Suprapubic skin (tissue), 4 donors: ENCODE data around the gene CSPG4. TPM values are rescaled to one million over a fixed set of nuclear protein-coding genes. Genes with fewer than 3 reads are reported as not detected.

Experiments used
- DNase-seq, 2 donors: peaks; one replicate each; pipeline ENCODE4 v3.0.0-alpha.2; 2019; ENCODE audit warnings: low spot score in 2 of 2
- H3K27ac ChIP-seq: fragments of 200-600 bp; sonication (generic); one replicate; pipeline ENCODE4 v1.5.1; 2019
- H3K27me3 ChIP-seq: fragments of 200-600 bp; sonication (generic); one replicate; pipeline ENCODE4 v1.5.1; 2019
- H3K36me3 ChIP-seq: fragments of 200-600 bp; sonication (generic); one replicate; pipeline ENCODE4 v1.5.1; 2019
- H3K4me1 ChIP-seq: fragments of 200-600 bp; sonication (generic); one replicate; pipeline ENCODE4 v1.5.1; 2019
- H3K4me3 ChIP-seq: fragments of 200-600 bp; sonication (generic); one replicate; pipeline ENCODE4 v1.5.1; 2019; ENCODE audit warnings: mild to moderate bottlenecking
- H3K9me3 ChIP-seq: fragments of 200-600 bp; sonication (generic); one replicate; pipeline ENCODE4 v1.5.1; 2019
- EP300 ChIP-seq: sonication (generic); formaldehyde crosslinking; IDR thresholded peaks from one replicate; pipeline ENCODE4 v1.6.1; 2017; ENCODE audit warnings: antibody characterized with exemption
- POLR2A ChIP-seq, 2 donors: fragments of 450-650 bp; IDR thresholded peaks; one replicate each; pipeline ENCODE4 v1.6.1; 2017; ENCODE audit warnings: antibody characterized with exemption in 2 of 2, mild to moderate bottlenecking in 2 of 2, moderate library complexity in 2 of 2
- POLR2AphosphoS5 ChIP-seq, 3 donors: sonication (generic); formaldehyde crosslinking; IDR thresholded peaks; one replicate each; pipeline ENCODE4 v1.6.1; 2017; ENCODE audit warnings: antibody characterized with exemption in 3 of 3
- WGBS: methylation state at CpG from one replicate; pipeline ENCODE4 v1.1.5; 2018; 5-methylcytosine and 5-hydroxymethylcytosine counted together
- total RNA-seq, 4 donors: library from RNA; depleted of rRNA; stranded (reverse); fragments of >200 nt; gene quantifications; one replicate each; pipeline ENCODE4 v1.1.0, GENCODE V29; 2016
- TF ChIP-seq, protein P1 (sequence below), 2 donors: fragments of 200-600 bp in 1 of 2; fragments of 450-650 bp in 1 of 2; sonication (generic) in 1 of 2; IDR thresholded peaks; one replicate each; pipeline ENCODE4 v1.5.1; 2016 to 2019; ENCODE audit warnings: antibody characterized with exemption in 2 of 2, mild to moderate bottlenecking in 1 of 2, moderate library complexity in 1 of 2

CSPG4 gene
- total RNA-seq, 4 donors from 2014 or later, result 12.8 to 19.7 (median 14.0) TPM

DNA sequence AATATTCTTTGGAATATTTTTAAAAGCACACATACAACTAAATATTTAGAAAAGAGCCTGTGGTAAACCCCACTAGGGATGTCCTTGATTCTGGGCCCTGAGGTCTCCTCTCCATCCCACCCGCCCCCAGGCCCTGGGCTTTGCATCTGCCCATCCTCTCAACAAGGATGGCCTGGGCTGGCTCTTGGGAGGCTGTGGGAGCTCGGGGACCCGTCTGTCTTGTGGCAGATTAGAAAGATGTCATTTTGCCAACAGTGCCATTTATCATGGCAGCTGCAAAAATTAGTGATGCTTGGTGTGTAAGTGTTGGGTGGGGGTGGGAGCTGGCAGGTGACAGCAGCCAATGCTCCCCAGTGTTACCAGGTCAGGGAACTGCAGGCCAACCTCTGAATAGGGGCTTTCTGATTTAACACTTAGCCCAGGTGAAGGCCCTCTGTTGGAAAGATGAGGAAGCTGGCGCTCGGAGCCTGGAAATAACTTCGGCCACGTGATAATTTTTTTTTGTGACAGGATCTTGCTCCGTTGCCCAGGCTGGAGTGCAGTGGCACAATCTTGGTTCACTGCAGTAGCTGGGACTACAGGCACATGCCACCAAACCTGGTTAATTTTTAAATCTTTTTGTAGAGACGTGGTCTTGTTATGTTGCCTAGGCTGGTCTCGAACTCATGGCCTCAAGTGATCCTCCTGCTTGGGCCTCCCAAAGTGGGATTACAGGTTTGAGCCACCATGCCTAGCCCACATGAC lies 16.9 kb upstream of the CSPG4 start:
- Histone ChIP-seq H3K9me3 (no peaks in the 10 kb centered on the region), H3K4me3 (no peak overlapping the region), H3K27ac (no peak overlapping the region), H3K4me1 (peaks cover 44% of the 10 kb centered on the region), H3K27me3 (no peaks in the 10 kb centered on the region), H3K36me3 (no peaks in the 10 kb centered on the region)
- 85% methylated on average over 10 of the region's 10 CpGs for WGBS
- DNase-seq, result no peak
- TF ChIP-seq POLR2A (IDR thresholded peaks at IDR 0.05), result no peak
- TF ChIP-seq EP300, result no peak
- TF ChIP-seq, protein P1, sequence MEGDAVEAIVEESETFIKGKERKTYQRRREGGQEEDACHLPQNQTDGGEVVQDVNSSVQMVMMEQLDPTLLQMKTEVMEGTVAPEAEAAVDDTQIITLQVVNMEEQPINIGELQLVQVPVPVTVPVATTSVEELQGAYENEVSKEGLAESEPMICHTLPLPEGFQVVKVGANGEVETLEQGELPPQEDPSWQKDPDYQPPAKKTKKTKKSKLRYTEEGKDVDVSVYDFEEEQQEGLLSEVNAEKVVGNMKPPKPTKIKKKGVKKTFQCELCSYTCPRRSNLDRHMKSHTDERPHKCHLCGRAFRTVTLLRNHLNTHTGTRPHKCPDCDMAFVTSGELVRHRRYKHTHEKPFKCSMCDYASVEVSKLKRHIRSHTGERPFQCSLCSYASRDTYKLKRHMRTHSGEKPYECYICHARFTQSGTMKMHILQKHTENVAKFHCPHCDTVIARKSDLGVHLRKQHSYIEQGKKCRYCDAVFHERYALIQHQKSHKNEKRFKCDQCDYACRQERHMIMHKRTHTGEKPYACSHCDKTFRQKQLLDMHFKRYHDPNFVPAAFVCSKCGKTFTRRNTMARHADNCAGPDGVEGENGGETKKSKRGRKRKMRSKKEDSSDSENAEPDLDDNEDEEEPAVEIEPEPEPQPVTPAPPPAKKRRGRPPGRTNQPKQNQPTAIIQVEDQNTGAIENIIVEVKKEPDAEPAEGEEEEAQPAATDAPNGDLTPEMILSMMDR (IDR thresholded peaks at IDR 0.05), result no peak
- no peak for TF ChIP-seq POLR2AphosphoS5 (IDR thresholded peaks at IDR 0.05)

DNA sequence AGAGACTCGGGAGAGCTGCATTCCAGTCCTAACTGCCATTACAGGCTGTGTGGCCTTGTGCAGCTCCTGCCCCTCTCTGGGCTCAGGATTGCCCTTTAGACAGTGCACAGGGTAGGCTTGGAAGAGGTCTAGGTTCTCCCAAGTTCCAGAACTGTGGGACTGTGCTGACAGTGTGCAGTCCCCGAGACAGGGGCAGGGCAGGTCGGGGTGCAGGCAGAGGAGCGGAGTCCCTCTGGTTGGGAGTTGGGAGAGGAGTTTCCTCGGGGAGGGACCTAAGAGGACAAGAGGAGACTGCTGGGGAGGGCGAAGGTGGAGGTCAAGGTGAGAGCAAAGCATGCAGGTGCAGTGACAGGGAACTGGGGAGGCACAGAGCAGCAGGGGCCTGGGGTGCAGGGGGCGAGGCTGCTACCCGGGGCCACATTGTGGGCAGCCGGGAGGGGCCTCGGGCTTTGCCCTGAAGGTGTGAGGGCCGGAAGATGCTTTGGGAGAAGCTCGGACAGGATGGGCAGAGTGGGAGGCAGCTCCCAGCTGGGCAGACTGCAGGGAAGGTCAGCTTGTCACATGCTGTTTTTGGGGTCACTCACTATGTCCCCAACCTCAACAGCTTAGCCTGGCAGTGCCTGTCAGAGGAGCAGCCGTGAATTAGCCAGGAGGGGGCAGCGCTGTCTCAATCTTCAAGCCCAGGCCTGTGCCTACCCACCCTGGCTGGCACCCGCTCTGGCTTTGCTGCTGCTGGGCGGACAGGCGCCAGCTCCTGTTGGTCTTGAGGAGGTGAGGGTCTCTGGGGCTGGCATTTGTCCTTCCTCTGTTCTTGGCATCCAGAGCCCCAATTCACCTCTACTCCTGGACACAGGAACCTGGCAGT lies 15.4 kb upstream of the CSPG4 start:
- Histone ChIP-seq H3K27ac (no peak overlapping the region), H3K9me3 (no peaks in the 10 kb centered on the region), H3K4me1 (peaks cover 50% of the 10 kb centered on the region), H3K4me3 (no peak overlapping the region), H3K27me3 (no peaks in the 10 kb centered on the region), H3K36me3 (no peaks in the 10 kb centered on the region)
- WGBS, result 61% methylated on average over 14 of the region's 17 CpGs
- no peak for TF ChIP-seq POLR2AphosphoS5 (IDR thresholded peaks at IDR 0.05)
- TF ChIP-seq, protein P1 (IDR thresholded peaks at IDR 0.05), result peak in 1 of 2 donors; percentile 41
- DNase-seq, result no peak

- Histone ChIP-seq H3K36me3 (no peaks in the 10 kb centered on the region), H3K27ac (no peak overlapping the region), H3K4me1 (peaks cover 49% of the 10 kb centered on the region), H3K27me3 (no peaks in the 10 kb centered on the region), H3K4me3 (no peak overlapping the region), H3K9me3 (no peaks in the 10 kb centered on the region)
- DNase-seq, result no peak
- TF ChIP-seq EP300 (no peak), POLR2A (IDR thresholded peaks at IDR 0.05) (no peak)
- TF ChIP-seq, protein P1 (IDR thresholded peaks at IDR 0.05), result no peak
- WGBS, result 68% methylated on average over 17 of the region's 20 CpGs
Measured at GRCh38 chr15:75727031-75727531, 14.4 kb upstream of the CSPG4 start.

- Histone ChIP-seq H3K36me3 (no peaks in the 10 kb centered on the region), H3K27ac (no peak overlapping the region), H3K9me3 (no peaks in the 10 kb centered on the region), H3K4me3 (no peak overlapping the region), H3K4me1 (peaks cover 46% of the 10 kb centered on the region), H3K27me3 (no peaks in the 10 kb centered on the region)
- DNase-seq, result peak in 1 of 2 donors; percentile 40
- WGBS, result 81% methylated on average over 6 of the region's 11 CpGs
- no peak for TF ChIP-seq POLR2A (IDR thresholded peaks at IDR 0.05)
- TF ChIP-seq, protein P1 (IDR thresholded peaks at IDR 0.05), result no peak
- no peak for TF ChIP-seq EP300
- no peak for TF ChIP-seq POLR2AphosphoS5 (IDR thresholded peaks at IDR 0.05)
Measured at GRCh38 chr15:75725719-75726607, 13.3 kb upstream of the CSPG4 start.
